ENCODE measurements around the gene GRIN3A. TPM values are rescaled to one million over a fixed set of nuclear protein-coding genes. Genes with fewer than 3 reads are reported as not detected.

The GRIN3A gene
- total and polyA plus RNA-seq, 11 donors = 0.06 to 1.4 (median 0.21) TPM

DNA sequence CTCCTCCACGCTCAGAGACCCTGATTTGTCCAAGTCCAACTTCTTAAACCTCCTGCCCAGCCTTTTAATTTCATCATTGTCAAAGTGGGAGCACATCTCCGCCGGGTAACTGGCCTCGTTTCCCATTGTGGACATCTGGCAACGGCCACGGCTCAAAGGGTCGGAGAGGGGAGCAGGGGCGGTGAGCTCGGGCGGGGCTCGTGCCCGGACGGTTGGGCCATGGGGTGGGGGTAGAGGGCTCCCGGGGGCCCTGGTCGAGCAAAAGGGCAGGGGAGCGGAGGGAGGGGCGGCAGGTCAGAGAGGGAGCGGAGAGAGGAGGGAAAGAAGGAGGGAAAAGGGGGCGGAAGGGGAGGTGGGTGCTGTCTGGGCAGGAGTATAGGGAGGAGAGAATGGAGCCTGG lies 143.7 kb downstream of the GRIN3A start, which contains the start of gene PPP3R2:
PPP3R2 (minus strand) TSS at position 174 of the 400 bp plus-strand sequence; CDS start at position 126, 48 bp downstream.
- Histone ChIP-seq H3K36me3 (no peaks in the 10 kb centered on the region), H3K27ac (no peak within 1 kb of the TSS), H3K27me3 (peaks cover 0 to 6% (median 0%) of the 10 kb centered on the region in 9 donors), H3K4me1 (no peaks in the 10 kb centered on the region), H3K4me3 (no peak within 1 kb of the TSS), H3K9me3 (no peaks in the 10 kb centered on the region)
- ATAC-seq (no peak), DNase-seq (peak in 1 of 5 donors; percentile 49)
- 90 to 93% (median 91%) methylated on average over 19 of the region's 19 CpGs for WGBS, 4 donors
- TF ChIP-seq POLR2A (IDR thresholded peaks at IDR 0.05) = no peak
- TF ChIP-seq CTCF (IDR thresholded peaks at IDR 0.05) = no peak
- intact Hi-C loops (cut with DNase I) = no loop called here

GRCh38 chr9:101593345-101593744 lies 145.1 kb downstream of the GRIN3A start:
- H3K27me3 ChIP-seq = peaks cover 0 to 2% (median 0%) of the 10 kb centered on the region in 9 donors
- intact Hi-C loops (cut with DNase I) = no loop called here
- no peaks in the 10 kb centered on the region for H3K4me1 ChIP-seq
- no peak for TF ChIP-seq POLR2A (IDR thresholded peaks at IDR 0.05)
- no peak for TF ChIP-seq CTCF (IDR thresholded peaks at IDR 0.05)
- no peaks in the 10 kb centered on the region for H3K36me3 ChIP-seq
- 59 to 77% (median 65%) methylated on average over 2 of the region's 2 CpGs for WGBS, 4 donors
- no peak overlapping the region for H3K4me3 ChIP-seq
- H3K27ac ChIP-seq = no peak overlapping the region
- ATAC-seq (no peak), DNase-seq (no peak)
- no peaks in the 10 kb centered on the region for H3K9me3 ChIP-seq

DNA sequence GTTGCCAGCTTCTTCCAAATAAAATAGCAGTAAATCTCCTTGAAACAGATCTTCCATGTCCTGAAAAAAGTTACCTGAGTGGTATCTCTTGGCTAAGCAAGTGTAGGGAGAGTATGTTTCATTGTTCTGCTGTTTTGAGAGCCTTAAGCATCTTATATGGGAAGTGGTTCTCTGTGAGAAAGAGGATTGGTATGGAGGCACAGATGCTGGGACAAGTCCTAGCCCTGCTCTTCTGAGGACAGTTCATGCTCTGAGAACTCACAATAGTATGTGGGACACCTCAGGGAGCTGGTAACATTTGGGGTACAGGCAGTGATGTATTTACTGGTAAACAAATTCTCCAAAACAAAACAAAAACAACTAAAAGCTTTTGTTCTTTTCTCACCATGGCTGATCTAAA lies 145.7 kb downstream of the GRIN3A start:
- TF ChIP-seq CTCF (IDR thresholded peaks at IDR 0.05) (no peak), POLR2A (IDR thresholded peaks at IDR 0.05) (no peak)
- ATAC-seq (no peak), DNase-seq (no peak)
- no peaks in the 10 kb centered on the region for H3K4me1 ChIP-seq
- no peaks in the 10 kb centered on the region for H3K27me3 ChIP-seq
- H3K9me3 ChIP-seq = no peaks in the 10 kb centered on the region
- intact Hi-C loops (cut with DNase I) = no loop called here
- no peak overlapping the region for H3K27ac ChIP-seq
- H3K4me3 ChIP-seq = no peak overlapping the region
- H3K36me3 ChIP-seq = no peaks in the 10 kb centered on the region

DNA sequence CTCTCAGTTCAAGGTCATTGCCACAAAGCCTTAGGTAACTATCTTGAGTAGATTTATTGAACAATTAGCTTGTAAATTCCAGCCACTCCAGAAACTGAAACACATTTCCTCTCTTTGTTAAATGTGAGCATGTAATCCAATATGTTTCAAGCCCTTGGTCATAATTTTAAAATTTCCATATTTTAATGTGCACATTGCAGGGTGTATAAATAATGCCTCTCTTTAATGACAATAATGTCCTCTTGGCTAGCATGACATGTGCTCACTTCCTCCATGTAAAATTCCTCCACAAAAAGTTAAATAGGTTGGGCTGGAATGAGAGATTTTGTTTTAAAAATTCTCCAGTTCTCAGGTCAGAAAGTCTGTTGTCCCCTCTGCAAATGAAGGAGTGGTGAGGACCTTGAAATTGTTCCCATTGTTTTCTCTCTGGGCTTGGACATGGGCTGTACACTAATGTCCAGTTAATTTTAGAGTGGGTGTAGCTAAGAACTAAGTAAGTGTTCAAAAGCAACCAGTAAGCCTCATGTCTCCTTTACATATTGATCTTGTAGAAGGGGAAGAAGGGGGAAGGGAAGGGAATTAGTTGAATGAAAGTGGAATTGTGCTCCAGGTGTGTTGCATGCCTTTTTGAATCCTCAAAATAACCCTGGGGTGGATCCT lies 146.5 kb downstream of the GRIN3A start:
- Histone ChIP-seq H3K9me3 (no peaks in the 10 kb centered on the region), H3K27ac (no peak overlapping the region), H3K27me3 (no peaks in the 10 kb centered on the region), H3K36me3 (no peaks in the 10 kb centered on the region), H3K4me3 (no peak overlapping the region), H3K4me1 (peaks cover 0 to 7% (median 0%) of the 10 kb centered on the region in 12 donors)
- intact Hi-C loops (cut with DNase I) = no loop called here
- TF ChIP-seq POLR2A (IDR thresholded peaks at IDR 0.05) (no peak), CTCF (IDR thresholded peaks at IDR 0.05) (no peak)
- no peak for DNase-seq
- no peak for ATAC-seq

All from heart left ventricle (tissue), 16 donors.